ENCODE results near the gene POLE3. TPM values are rescaled to one million over a fixed set of nuclear protein-coding genes. Genes with fewer than 3 reads are reported as not detected.
"Not testable (repeated sequence)": the region's sequence is repeated elsewhere in the genome, so short reads cannot be mapped to it uniquely, and the experiment has no call there.

POLE3 gene
- total RNA-seq (10 to 100 TPM; 19.7 to 22.4 (median 20.5) TPM), polyA plus RNA-seq (18.0 TPM)
- long read RNA-seq, donor 1, transcript POLE3-201 (4 exons, 2,109 nt): major isoform, 29 of 32 reads
- long read RNA-seq, donor 1, partial matches to known transcripts: 0 of 32 reads
- long read RNA-seq, donor 1, other reads (novel, unspliced or antisense): 1 of 32 reads
- long read RNA-seq, donor 2, transcript POLE3-201 (4 exons, 2,109 nt): major isoform, 31 of 32 reads
- long read RNA-seq, donor 2, partial matches to known transcripts: 0 of 32 reads
- long read RNA-seq, donor 2, other reads (novel, unspliced or antisense): 0 of 32 reads
- long read RNA-seq, donor 3, transcript POLE3-201 (4 exons, 2,109 nt): major isoform, 60 of 66 reads
- long read RNA-seq, donor 3, partial matches to known transcripts: 0 of 66 reads
- long read RNA-seq, donor 3, other reads (novel, unspliced or antisense): 2 of 66 reads
- long read RNA-seq, donor 4, transcript POLE3-201 (4 exons, 2,109 nt): major isoform, 22 of 22 reads
- long read RNA-seq, donor 4, partial matches to known transcripts: 0 of 22 reads
- long read RNA-seq, donor 4, other reads (novel, unspliced or antisense): 0 of 22 reads

- peak; percentile 95 to 98 (median 98) for DNase-seq
- Histone ChIP-seq H3K4me3 (ENCODE audit: low read length) (peak within 1 kb of the TSS; percentile 94), H3K27me3 (ENCODE audit: control insufficient read depth, insufficient read depth) (no peaks in the 10 kb centered on the region), H3K9me3 (ENCODE audit: control insufficient read depth, low read length) (no peaks in the 10 kb centered on the region), H3K4me1 (ENCODE audit: control insufficient read depth, insufficient read depth, low read length) (no peaks in the 10 kb centered on the region), H3K27ac (ENCODE audit: low read length) (peak within 1 kb of the TSS; percentile 84)
- ATAC-seq: peak; percentile 98 to 99
- WGBS: under 1% methylated on average over 61 of the region's 61 CpGs
- intact Hi-C loops (cut with DNase I): no loop called here
Measured at GRCh38 chr9:113410207-113410864, at the start of gene POLE3, which contains the start of gene C9orf43. Gene POLE3 (minus strand): TSS chr9:113410675. CDS start chr9:113410293, 382 bp downstream. Gene C9orf43 (plus strand): TSS chr9:113410747. CDS start chr9:113413494, 2,747 bp downstream.

- intact Hi-C loops (cut with DNase I): loop anchor here in 3 of 4 donors (10.0 kb wide), 1 partner anchor 49 kb away; no protein-coding TSS in a partner anchor
- WGBS: 78% methylated on average over 2 of the region's 2 CpGs
- H3K9me3 ChIP-seq (ENCODE audit: control insufficient read depth, low read length): no peaks in the 10 kb centered on the region
- H3K4me1 ChIP-seq (ENCODE audit: control insufficient read depth, insufficient read depth, low read length): peaks cover 8% of the 10 kb centered on the region
- no peak for ATAC-seq
- no peaks in the 10 kb centered on the region for H3K27me3 ChIP-seq (ENCODE audit: control insufficient read depth, insufficient read depth)
- DNase-seq: no peak
- peak overlapping the region; percentile 43 for H3K27ac ChIP-seq (ENCODE audit: low read length)
- H3K4me3 ChIP-seq (ENCODE audit: low read length): no peak overlapping the region
Measured at GRCh38 chr9:113456235-113456634, 45.8 kb upstream of the POLE3 start.

GRCh38 chr9:113454914-113455761 lies 44.7 kb upstream of the POLE3 start:
- H3K27me3 ChIP-seq (ENCODE audit: control insufficient read depth, insufficient read depth): no peaks in the 10 kb centered on the region
- H3K4me3 ChIP-seq (ENCODE audit: low read length): no peak overlapping the region
- DNase-seq (peak; percentile 75 to 88 (median 85)), ATAC-seq (peak; percentile 96 to 98)
- WGBS: 11% methylated on average over 5 of the region's 5 CpGs
- peak overlapping the region; percentile 99 for H3K27ac ChIP-seq (ENCODE audit: low read length)
- H3K4me1 ChIP-seq (ENCODE audit: control insufficient read depth, insufficient read depth, low read length): peaks cover 8% of the 10 kb centered on the region
- intact Hi-C loops (cut with DNase I): loop anchor here in 3 of 4 donors (10.0 kb wide), 1 partner anchor 50 kb away; no protein-coding TSS in a partner anchor
- H3K9me3 ChIP-seq (ENCODE audit: control insufficient read depth, low read length): no peaks in the 10 kb centered on the region

GRCh38 chr9:113452113-113452605 lies 41.7 kb upstream of the POLE3 start:
- Histone ChIP-seq H3K27ac (ENCODE audit: low read length) (no peak overlapping the region), H3K4me1 (ENCODE audit: control insufficient read depth, insufficient read depth, low read length) (peaks cover 8% of the 10 kb centered on the region), H3K9me3 (ENCODE audit: control insufficient read depth, low read length) (no peaks in the 10 kb centered on the region), H3K4me3 (ENCODE audit: low read length) (no peak overlapping the region), H3K27me3 (ENCODE audit: control insufficient read depth, insufficient read depth) (no peaks in the 10 kb centered on the region)
- DNase-seq: no peak
- ATAC-seq: no peak
- intact Hi-C loops (cut with DNase I): loop anchor here in 3 of 4 donors (10.0 kb wide), 1 partner anchor 53 kb away; no protein-coding TSS in a partner anchor
- WGBS: 61% methylated on average over 4 of the region's 4 CpGs

GRCh38 chr9:113449376-113449775 lies 38.9 kb upstream of the POLE3 start:
- H3K4me3 ChIP-seq (ENCODE audit: low read length): no peak overlapping the region
- WGBS: 46% methylated on average over 2 of the region's 2 CpGs
- intact Hi-C loops (cut with DNase I): loop anchor here in 3 of 4 donors (2.0 to 5.0 kb wide), 3 partner anchors 138 to 208 kb away; no protein-coding TSS in a partner anchor
- peak overlapping the region; percentile 52 for H3K27ac ChIP-seq (ENCODE audit: low read length)
- no peaks in the 10 kb centered on the region for H3K27me3 ChIP-seq (ENCODE audit: control insufficient read depth, insufficient read depth)
- ATAC-seq: no peak
- no peak for DNase-seq
- H3K9me3 ChIP-seq (ENCODE audit: control insufficient read depth, low read length): no peaks in the 10 kb centered on the region
- H3K4me1 ChIP-seq (ENCODE audit: control insufficient read depth, insufficient read depth, low read length): peaks cover 2% of the 10 kb centered on the region

- no peak overlapping the region for H3K4me3 ChIP-seq (ENCODE audit: low read length)
- H3K27ac ChIP-seq (ENCODE audit: low read length): peak overlapping the region; percentile 83
- no peaks in the 10 kb centered on the region for H3K9me3 ChIP-seq (ENCODE audit: control insufficient read depth, low read length)
- no peak for DNase-seq
- H3K27me3 ChIP-seq (ENCODE audit: control insufficient read depth, insufficient read depth): no peaks in the 10 kb centered on the region
- WGBS: 55% methylated on average over 3 of the region's 3 CpGs
- peak; percentile 61 to 78 for ATAC-seq
- H3K4me1 ChIP-seq (ENCODE audit: control insufficient read depth, insufficient read depth, low read length): peaks cover 2% of the 10 kb centered on the region
- intact Hi-C loops (cut with DNase I): loop anchor here (2.0 to 5.0 kb wide), 3 partner anchors 140 to 211 kb away; no protein-coding TSS in a partner anchor
Measured at GRCh38 chr9:113446323-113446740, 35.9 kb upstream of the POLE3 start.

- H3K4me3 ChIP-seq (ENCODE audit: low read length): no peak overlapping the region
- WGBS: 89% methylated on average over 2 of the region's 2 CpGs
- no peak overlapping the region for H3K27ac ChIP-seq (ENCODE audit: low read length)
- no peaks in the 10 kb centered on the region for H3K9me3 ChIP-seq (ENCODE audit: control insufficient read depth, low read length)
- H3K27me3 ChIP-seq (ENCODE audit: control insufficient read depth, insufficient read depth): no peaks in the 10 kb centered on the region
- H3K4me1 ChIP-seq (ENCODE audit: control insufficient read depth, insufficient read depth, low read length): peaks cover 2% of the 10 kb centered on the region
- DNase-seq: no peak
- ATAC-seq: no peak
- intact Hi-C loops (cut with DNase I): loop anchor here (2.0 to 5.0 kb wide), 3 partner anchors 143 to 214 kb away; no protein-coding TSS in a partner anchor
Measured at GRCh38 chr9:113444736-113445135, 34.3 kb upstream of the POLE3 start.

GRCh38 chr9:113437716-113438115 lies 27.2 kb upstream of the POLE3 start:
- H3K4me1 ChIP-seq (ENCODE audit: control insufficient read depth, insufficient read depth, low read length); H3K4me3 ChIP-seq (ENCODE audit: low read length); H3K9me3 ChIP-seq (ENCODE audit: control insufficient read depth, low read length); DNase-seq; intact Hi-C loops (cut with DNase I); H3K27me3 ChIP-seq (ENCODE audit: control insufficient read depth, insufficient read depth); H3K27ac ChIP-seq (ENCODE audit: low read length); ATAC-seq: not testable (repeated sequence)
- 90% methylated on average over 1 of the region's 1 CpG for WGBS

- intact Hi-C loops (cut with DNase I): no loop called here
Measured at GRCh38 chr9:113436728-113437515, 26.4 kb upstream of the POLE3 start.

More at GRCh38 chr9:113436728-113437515, 26.4 kb upstream of the POLE3 start:
- no peak overlapping the region for H3K27ac ChIP-seq (ENCODE audit: low read length)
- ATAC-seq: no peak
- no peaks in the 10 kb centered on the region for H3K4me1 ChIP-seq (ENCODE audit: control insufficient read depth, insufficient read depth, low read length)
- no peak overlapping the region for H3K4me3 ChIP-seq (ENCODE audit: low read length)
- no peaks in the 10 kb centered on the region for H3K27me3 ChIP-seq (ENCODE audit: control insufficient read depth, insufficient read depth)
- WGBS: 76% methylated on average over 4 of the region's 4 CpGs
- no peak for DNase-seq
- H3K9me3 ChIP-seq (ENCODE audit: control insufficient read depth, low read length): no peaks in the 10 kb centered on the region
